Amygdala (tissue), 56 donors: ENCODE results near the gene S100A1.
"Not testable (repeated sequence)": the region's sequence is repeated elsewhere in the genome, so short reads cannot be mapped to it uniquely, and the experiment has no call there.

ENCODE experiments used
- DNase-seq, 56 donors: peaks; one replicate each; lab custom pipeline; 2025; lab: John Stamatoyannopoulos, UW

S100A1 gene

GRCh38 chr1:153627715-153628626 is at the start of gene S100A1:
S100A1 (plus strand) TSS chr1:153628434; CDS start chr1:153630522, 2,088 bp downstream.
- peak in 48 of 56 donors; percentile 20 to 89 (median 63) for DNase-seq

- no peak for DNase-seq
Measured at GRCh38 chr1:153578490-153578889, 49.7 kb upstream of the S100A1 start.

- DNase-seq, result no peak
Measured at GRCh38 chr1:153578936-153579335, 49.3 kb upstream of the S100A1 start.

GRCh38 chr1:153582836-153583235 is 45.4 kb upstream of the S100A1 start:
- DNase-seq, result not testable (repeated sequence)

GRCh38 chr1:153583514-153583913 is 44.7 kb upstream of the S100A1 start:
- DNase-seq, result not testable (repeated sequence)

GRCh38 chr1:153583976-153584375 is 44.3 kb upstream of the S100A1 start:
- no peak for DNase-seq

- DNase-seq, result no peak
Measured at GRCh38 chr1:153585006-153585405, 43.2 kb upstream of the S100A1 start.

GRCh38 chr1:153586347-153586746 is 41.9 kb upstream of the S100A1 start:
- no peak for DNase-seq

GRCh38 chr1:153587314-153587713 is 40.9 kb upstream of the S100A1 start:
- DNase-seq, result no peak

GRCh38 chr1:153588033-153588432 is 40.2 kb upstream of the S100A1 start:
- not testable (repeated sequence) for DNase-seq

GRCh38 chr1:153588482-153588881 is 39.8 kb upstream of the S100A1 start:
- no peak for DNase-seq

- DNase-seq, result peak in 1 of 56 donors; percentile 27
Measured at GRCh38 chr1:153592748-153593147, 35.5 kb upstream of the S100A1 start.

GRCh38 chr1:153597206-153597605 is 31.0 kb upstream of the S100A1 start:
- DNase-seq, result no peak

GRCh38 chr1:153598309-153599172 is 29.7 kb upstream of the S100A1 start:
- peak in 4 of 56 donors; percentile 5 to 24 (median 16) for DNase-seq

GRCh38 chr1:153599847-153600246 is 28.4 kb upstream of the S100A1 start:
- DNase-seq, result no peak

- DNase-seq, result no peak
Measured at GRCh38 chr1:153602749-153603148, 25.5 kb upstream of the S100A1 start.

GRCh38 chr1:153606194-153606593 is 22.0 kb upstream of the S100A1 start:
- DNase-seq, result no peak

GRCh38 chr1:153607381-153607780 is 20.9 kb upstream of the S100A1 start:
- no peak for DNase-seq

GRCh38 chr1:153608089-153608682 is 20.0 kb upstream of the S100A1 start:
- no peak for DNase-seq

- DNase-seq, result peak in 41 of 56 donors; percentile 11 to 82 (median 53)
Measured at GRCh38 chr1:153608742-153609584, 19.3 kb upstream of the S100A1 start.
